ENCODE data around the gene CBX1. TPM values are rescaled to one million over a fixed set of nuclear protein-coding genes. Genes with fewer than 3 reads are reported as not detected.

The CBX1 gene
- polyA plus RNA-seq, 1 experiment = 68.2 TPM

GRCh38 chr17:48129981-48130380 is 28.7 kb upstream of the CBX1 start:
- DNase-seq (ENCODE audit: low read depth, low spot score) = no peak
- H3K27ac ChIP-seq (ENCODE audit: low read depth, low read length) = no peak overlapping the region
- ChIA-PET POLR2A (no interaction called here), CTCF (interaction anchor here (1.0 to 8.1 kb wide), 4 partner anchors 21 to 104 kb away, joined by 5 to 80 read pairs (median 6); no protein-coding TSS in a partner anchor)
- no peaks in the 10 kb centered on the region for H3K27me3 ChIP-seq (ENCODE audit: control insufficient read depth, insufficient read depth, low read length)
- no peak overlapping the region for H3K4me3 ChIP-seq (ENCODE audit: low read depth, low read length)
- no peaks in the 10 kb centered on the region for H3K9me3 ChIP-seq (ENCODE audit: control insufficient read depth, insufficient read depth, low read length)
- no peak for TF ChIP-seq CTCF (IDR thresholded peaks at IDR 0.05; ENCODE audit: low read depth, low read length)

DNA sequence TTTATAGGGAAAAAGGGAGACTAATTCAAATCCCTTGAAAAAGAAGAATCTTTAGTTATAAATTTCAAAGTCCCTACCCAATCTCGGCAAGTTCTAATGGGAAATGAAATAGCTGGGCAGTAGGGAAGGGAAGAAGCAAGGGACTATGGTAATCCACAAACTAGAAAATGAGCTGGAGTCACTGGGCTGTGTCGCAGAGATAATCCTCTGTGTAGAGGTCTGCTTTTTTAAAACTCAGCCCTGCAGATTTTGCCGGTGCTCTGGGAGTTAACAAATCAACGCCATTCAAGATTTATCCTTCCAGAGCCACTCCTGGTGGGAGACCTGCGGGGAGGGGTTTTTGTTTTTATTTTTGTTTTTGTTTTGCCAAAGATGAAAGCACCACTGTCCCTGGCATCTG is 27.1 kb upstream of the CBX1 start:
- H3K9me3 ChIP-seq (ENCODE audit: control insufficient read depth, insufficient read depth, low read length) = no peaks in the 10 kb centered on the region
- H3K27me3 ChIP-seq (ENCODE audit: control insufficient read depth, insufficient read depth, low read length) = no peaks in the 10 kb centered on the region
- no peak for DNase-seq (ENCODE audit: low read depth, low spot score)
- H3K27ac ChIP-seq (ENCODE audit: low read depth, low read length) = no peak overlapping the region
- no peak for TF ChIP-seq CTCF (IDR thresholded peaks at IDR 0.05; ENCODE audit: low read depth, low read length)
- H3K4me3 ChIP-seq (ENCODE audit: low read depth, low read length) = no peak overlapping the region
- ChIA-PET POLR2A (no interaction called here), CTCF (interaction anchor here (8.1 kb wide), 1 partner anchor 102 kb away, joined by 80 read pairs; no protein-coding TSS in a partner anchor)

- CTCF ChIA-PET = no interaction called here
- H3K9me3 ChIP-seq (ENCODE audit: control insufficient read depth, insufficient read depth, low read length) = no peaks in the 10 kb centered on the region
- H3K27ac ChIP-seq (ENCODE audit: low read depth, low read length) = no peak overlapping the region
- TF ChIP-seq CTCF (IDR thresholded peaks at IDR 0.05; ENCODE audit: low read depth, low read length) = no peak
- no peak overlapping the region for H3K4me3 ChIP-seq (ENCODE audit: low read depth, low read length)
- POLR2A ChIA-PET = no interaction called here
- no peaks in the 10 kb centered on the region for H3K27me3 ChIP-seq (ENCODE audit: control insufficient read depth, insufficient read depth, low read length)
- DNase-seq (ENCODE audit: low read depth, low spot score) = no peak
Measured at GRCh38 chr17:48127371-48128051, 26.2 kb upstream of the CBX1 start.

DNA sequence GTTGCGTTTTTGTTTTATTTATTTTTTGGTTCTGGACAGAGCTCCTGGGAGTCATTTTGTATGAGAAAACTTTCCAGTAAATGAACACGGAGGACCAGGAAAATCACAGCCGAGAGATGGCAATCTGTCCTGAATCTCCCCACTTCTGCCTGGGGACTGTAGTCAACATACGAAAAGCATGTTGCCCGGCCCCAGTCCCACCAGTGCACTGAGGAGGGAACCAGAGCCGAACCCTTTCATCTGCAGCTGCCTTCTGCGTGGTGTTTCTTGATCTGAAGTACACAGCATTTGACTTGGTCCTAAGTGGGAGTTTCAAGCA is 25.2 kb upstream of the CBX1 start:
- no peak overlapping the region for H3K4me3 ChIP-seq (ENCODE audit: low read depth, low read length)
- CTCF ChIA-PET = no interaction called here
- POLR2A ChIA-PET = interaction anchor here (0.9 kb wide), 1 partner anchor 100 kb away, joined by 4 read pairs; no protein-coding TSS in a partner anchor
- H3K27ac ChIP-seq (ENCODE audit: low read depth, low read length) = no peak overlapping the region
- no peaks in the 10 kb centered on the region for H3K9me3 ChIP-seq (ENCODE audit: control insufficient read depth, insufficient read depth, low read length)
- H3K27me3 ChIP-seq (ENCODE audit: control insufficient read depth, insufficient read depth, low read length) = no peaks in the 10 kb centered on the region
- no peak for DNase-seq (ENCODE audit: low read depth, low spot score)
- no peak for TF ChIP-seq CTCF (IDR thresholded peaks at IDR 0.05; ENCODE audit: low read depth, low read length)

GRCh38 chr17:48125829-48126531 is 24.7 kb upstream of the CBX1 start:
- POLR2A ChIA-PET = interaction anchor here (0.9 kb wide), 1 partner anchor 100 kb away, joined by 4 read pairs; no protein-coding TSS in a partner anchor

More at GRCh38 chr17:48125829-48126531, 24.7 kb upstream of the CBX1 start:
- Histone ChIP-seq H3K27me3 (ENCODE audit: control insufficient read depth, insufficient read depth, low read length) (no peaks in the 10 kb centered on the region), H3K4me3 (ENCODE audit: low read depth, low read length) (no peak overlapping the region), H3K9me3 (ENCODE audit: control insufficient read depth, insufficient read depth, low read length) (no peaks in the 10 kb centered on the region), H3K27ac (ENCODE audit: low read depth, low read length) (peak overlapping the region; percentile 21)
- no peak for TF ChIP-seq CTCF (IDR thresholded peaks at IDR 0.05; ENCODE audit: low read depth, low read length)
- DNase-seq (ENCODE audit: low read depth, low spot score) = no peak
- CTCF ChIA-PET = no interaction called here

Data from AG04450 (cell line).